PC-9 (cell line): ENCODE measurements around the gene ROBO1. TPM values are rescaled to one million over a fixed set of nuclear protein-coding genes. Genes with fewer than 3 reads are reported as not detected.

ENCODE experiments used
- BruUV-seq: library from RNA; stranded (reverse); fragments of 400-500 nt; replicated peaks from 2 replicates; lab custom pipeline; 2021; lab: Mats Ljungman, UMichigan
- CTCF ChIA-PET: fragments of 300-600 bp; sonication (Branson Sonifier 250); formaldehyde crosslinking; loops from one replicate; lab custom pipeline; 2022; ENCODE audit warnings: antibody characterized with exemption; lab: Charles Lee
- POLR2A ChIA-PET: fragments of 300-600 bp; sonication (Branson Sonifier 250); formaldehyde crosslinking; loops from one replicate; lab custom pipeline; 2022; ENCODE audit warnings: antibody characterized with exemption; ENCODE audit not compliant: unreplicated experiment; lab: Charles Lee
- DNase-seq, 2 experiments: peaks; one replicate each; pipeline versions ENCODE4 v3.0.0 to v3.0.0-alpha.2; 2015 to 2022; ENCODE audit warnings: mixed read lengths in 1 of 2
- H2AFZ ChIP-seq: fragments of 200-600 bp; sonication (generic); 2 replicates; pipeline ENCODE4 v1.8.1; 2017; ENCODE audit warnings: antibody characterized with exemption
- H3F3A ChIP-seq: fragments of 200-600 bp; sonication (generic); 2 replicates; pipeline ENCODE4 v1.8.1; 2017; ENCODE audit warnings: antibody characterized with exemption, mild to moderate bottlenecking, low read depth; ENCODE audit not compliant: insufficient read depth
- H3K27ac ChIP-seq: fragments of 200-600 bp; sonication (generic); 2 replicates; pipeline ENCODE4 v1.6.1; 2016; ENCODE audit warnings: mixed run types
- H3K27me3 ChIP-seq: fragments of 200-600 bp; sonication (generic); 2 replicates; pipeline ENCODE4 v1.6.1; 2016; ENCODE audit warnings: low read depth, mixed run types; ENCODE audit not compliant: insufficient read depth
- H3K36me3 ChIP-seq: fragments of 200-600 bp; sonication (generic); 2 replicates; pipeline ENCODE4 v1.6.1; 2016; ENCODE audit warnings: low read depth, mixed run types
- H3K4me1 ChIP-seq: fragments of 200-600 bp; sonication (generic); replicated peaks from 2 replicates; pipeline ENCODE4 v1.6.1; 2016; ENCODE audit warnings: mixed run types; ENCODE audit not compliant: insufficient read depth
- H3K4me2 ChIP-seq: fragments of 200-600 bp; sonication (generic); 2 replicates; pipeline ENCODE4 v1.6.1; 2017; ENCODE audit warnings: mixed run types
- H3K4me3 ChIP-seq: fragments of 200-600 bp; sonication (generic); 2 replicates; pipeline ENCODE4 v1.6.1; 2016; ENCODE audit warnings: mixed run types
- H3K79me2 ChIP-seq: fragments of 200-600 bp; sonication (generic); 2 replicates; pipeline ENCODE4 v1.6.1; 2017; ENCODE audit warnings: low read depth, mixed run types
- H3K9me2 ChIP-seq: fragments of 200-600 bp; sonication (generic); 2 replicates; pipeline ENCODE4 v1.8.1; 2017; ENCODE audit warnings: mild to moderate bottlenecking; ENCODE audit not compliant: insufficient read depth
- H3K9me3 ChIP-seq: fragments of 200-600 bp; sonication (generic); 2 replicates; pipeline ENCODE4 v1.8.1; 2016; ENCODE audit warnings: low read depth; ENCODE audit not compliant: insufficient read depth
- H4K20me1 ChIP-seq: fragments of 200-600 bp; sonication (generic); 2 replicates; pipeline ENCODE4 v1.8.1; 2017; ENCODE audit not compliant: insufficient read depth
- EZH2 ChIP-seq: fragments of 200-600 bp; sonication (generic); IDR thresholded peaks from 2 replicates; pipeline ENCODE4 v1.8.0; 2017; ENCODE audit warnings: antibody characterized with exemption, low read depth
- intact Hi-C: fragments of 100-400 bp; cut with micrococcal nuclease; formaldehyde crosslinking; loops from one replicate; pipeline ENCODE4 v1.10.0; 2022; ENCODE audit not compliant: unreplicated experiment
- total RNA-seq: library from RNA; stranded (reverse); gene quantifications from 2 replicates; pipeline ENCODE4 v1.2.3, GENCODE V29; 2021
- TF ChIP-seq, protein P1 (sequence below): fragments of 200-600 bp; sonication (generic); conservative IDR thresholded peaks from 2 replicates; pipeline ENCODE4 v1.6.1; 2017; ENCODE audit warnings: mixed run types, antibody characterized with exemption, mild to moderate bottlenecking, moderate library complexity

The ROBO1 gene
- total RNA-seq, 1 experiment from 2014 or later: 17.5 TPM

DNA sequence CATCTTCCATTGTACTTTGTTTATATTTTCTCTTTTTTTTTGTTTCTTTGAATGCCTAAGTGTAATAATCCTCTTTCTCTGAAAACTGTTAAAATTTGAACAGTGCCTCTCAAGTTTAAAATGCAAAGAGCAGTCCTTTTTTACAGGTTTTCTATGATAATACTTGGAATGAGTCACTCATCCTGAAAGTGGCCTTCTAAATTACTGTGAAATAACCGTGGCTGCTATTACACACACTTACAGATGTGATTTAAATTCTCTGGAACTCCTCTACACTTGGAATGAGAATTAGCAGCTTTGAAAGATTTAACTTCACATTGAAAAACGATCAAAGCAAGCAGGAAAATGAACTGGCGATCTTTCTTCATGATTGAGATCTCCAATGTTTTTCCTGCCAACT, 105.9 kb downstream of the ROBO1 start:
- POLR2A ChIA-PET: no interaction called here
- no peaks in the 10 kb centered on the region for H3K4me1 ChIP-seq
- H3F3A ChIP-seq: no peaks in the 10 kb centered on the region
- no peak for DNase-seq
- no peaks in the 10 kb centered on the region for H3K36me3 ChIP-seq
- no TSS peak for BruUV-seq
- H3K27ac ChIP-seq: no peak overlapping the region
- H4K20me1 ChIP-seq: no peaks in the 10 kb centered on the region
- H3K9me3 ChIP-seq: no peaks in the 10 kb centered on the region
- intact Hi-C loops: no loop called here
- no peak overlapping the region for H3K4me3 ChIP-seq
- no peak overlapping the region; the same call in 1 of the 2 replicates for H2AFZ ChIP-seq
- no peaks in the 10 kb centered on the region; the same call in 1 of the 2 replicates for H3K9me2 ChIP-seq
- no peaks in the 10 kb centered on the region for H3K79me2 ChIP-seq
- no peaks in the 10 kb centered on the region for H3K27me3 ChIP-seq
- no peak for TF ChIP-seq EZH2
- TF ChIP-seq, protein P1, sequence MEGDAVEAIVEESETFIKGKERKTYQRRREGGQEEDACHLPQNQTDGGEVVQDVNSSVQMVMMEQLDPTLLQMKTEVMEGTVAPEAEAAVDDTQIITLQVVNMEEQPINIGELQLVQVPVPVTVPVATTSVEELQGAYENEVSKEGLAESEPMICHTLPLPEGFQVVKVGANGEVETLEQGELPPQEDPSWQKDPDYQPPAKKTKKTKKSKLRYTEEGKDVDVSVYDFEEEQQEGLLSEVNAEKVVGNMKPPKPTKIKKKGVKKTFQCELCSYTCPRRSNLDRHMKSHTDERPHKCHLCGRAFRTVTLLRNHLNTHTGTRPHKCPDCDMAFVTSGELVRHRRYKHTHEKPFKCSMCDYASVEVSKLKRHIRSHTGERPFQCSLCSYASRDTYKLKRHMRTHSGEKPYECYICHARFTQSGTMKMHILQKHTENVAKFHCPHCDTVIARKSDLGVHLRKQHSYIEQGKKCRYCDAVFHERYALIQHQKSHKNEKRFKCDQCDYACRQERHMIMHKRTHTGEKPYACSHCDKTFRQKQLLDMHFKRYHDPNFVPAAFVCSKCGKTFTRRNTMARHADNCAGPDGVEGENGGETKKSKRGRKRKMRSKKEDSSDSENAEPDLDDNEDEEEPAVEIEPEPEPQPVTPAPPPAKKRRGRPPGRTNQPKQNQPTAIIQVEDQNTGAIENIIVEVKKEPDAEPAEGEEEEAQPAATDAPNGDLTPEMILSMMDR: no peak
- CTCF ChIA-PET: no interaction called here
- no peak overlapping the region for H3K4me2 ChIP-seq

DNA sequence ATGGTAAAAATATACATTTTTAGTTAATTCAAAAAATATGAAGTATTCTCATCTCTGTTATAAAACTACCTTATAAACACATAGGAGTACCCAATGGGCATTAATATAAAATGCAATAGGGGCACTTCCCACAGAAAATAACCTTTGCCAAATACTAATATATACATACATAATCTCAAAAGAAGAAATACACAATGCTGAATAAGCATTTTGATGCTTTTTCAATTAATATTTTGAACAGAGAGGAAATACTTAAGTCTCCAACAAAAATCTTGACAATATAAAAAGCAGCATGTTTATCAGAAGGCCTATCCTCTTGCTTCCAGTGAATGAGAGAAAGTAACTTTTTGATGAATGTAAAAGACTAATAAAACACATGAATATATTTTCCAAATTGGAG, 110.7 kb downstream of the ROBO1 start:
- no TSS peak for BruUV-seq
- ChIA-PET CTCF (no interaction called here), POLR2A (no interaction called here)
- H3K36me3 ChIP-seq: no peaks in the 10 kb centered on the region
- no peaks in the 10 kb centered on the region for H3K9me3 ChIP-seq
- no peak overlapping the region for H3K4me3 ChIP-seq
- no peak overlapping the region for H2AFZ ChIP-seq
- no peaks in the 10 kb centered on the region for H3F3A ChIP-seq
- TF ChIP-seq EZH2: no peak
- TF ChIP-seq, protein P1: no peak
- H3K4me2 ChIP-seq: no peak overlapping the region
- H3K27ac ChIP-seq: no peak overlapping the region
- no peaks in the 10 kb centered on the region for H3K9me2 ChIP-seq
- no peak for DNase-seq
- H3K79me2 ChIP-seq: no peaks in the 10 kb centered on the region
- intact Hi-C loops: no loop called here
- no peaks in the 10 kb centered on the region for H4K20me1 ChIP-seq
- no peaks in the 10 kb centered on the region for H3K4me1 ChIP-seq
- H3K27me3 ChIP-seq: no peaks in the 10 kb centered on the region

DNA sequence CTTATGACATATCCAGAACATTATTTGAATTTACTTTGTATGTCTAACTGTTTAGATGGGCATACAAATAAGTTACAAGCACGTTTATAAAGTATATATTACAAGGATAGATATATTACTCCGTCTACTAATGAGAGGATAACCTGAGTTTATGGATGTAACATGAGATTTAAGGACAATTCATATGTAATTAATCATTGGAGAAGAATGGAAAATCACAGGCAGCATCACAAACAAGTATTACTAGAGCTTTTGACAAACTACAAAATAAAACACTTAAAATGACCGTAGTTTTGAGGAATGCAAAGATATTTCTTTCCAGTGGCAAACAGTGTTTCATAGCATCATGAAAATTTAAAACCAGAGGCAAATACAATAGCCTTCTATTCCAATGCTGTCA, 113.8 kb downstream of the ROBO1 start:
- no peak overlapping the region for H3K4me3 ChIP-seq
- H3F3A ChIP-seq: no peaks in the 10 kb centered on the region
- H3K79me2 ChIP-seq: no peaks in the 10 kb centered on the region
- intact Hi-C loops: no loop called here
- no peaks in the 10 kb centered on the region for H3K27me3 ChIP-seq
- no peaks in the 10 kb centered on the region for H3K4me1 ChIP-seq
- CTCF ChIA-PET: no interaction called here
- no peaks in the 10 kb centered on the region for H3K9me3 ChIP-seq
- DNase-seq: no peak
- POLR2A ChIA-PET: no interaction called here
- H4K20me1 ChIP-seq: no peaks in the 10 kb centered on the region
- H3K4me2 ChIP-seq: no peak overlapping the region
- H3K9me2 ChIP-seq: no peaks in the 10 kb centered on the region; the same call in 1 of the 2 replicates
- TF ChIP-seq, protein P1: no peak
- no peak for TF ChIP-seq EZH2
- H3K36me3 ChIP-seq: no peaks in the 10 kb centered on the region
- H2AFZ ChIP-seq: no peak overlapping the region
- H3K27ac ChIP-seq: no peak overlapping the region
- BruUV-seq: no TSS peak
